Glomerular endothelial cell (primary cell): Measurements from ENCODE around the gene PHACTR3. TPM values are rescaled to one million over a fixed set of nuclear protein-coding genes. Genes with fewer than 3 reads are reported as not detected.

ENCODE experiments used
- DNase-seq: peaks from one replicate; pipeline ENCODE4 v3.0.0-alpha.2; 2011; ENCODE audit warnings: low read depth, low spot score; ENCODE audit errors: extremely low read depth
- total RNA-seq: library from RNA; depleted of rRNA; stranded (reverse); fragments of >200 nt; gene quantifications from 2 replicates; pipeline ENCODE4 v1.2.3, GENCODE V29; 2015

The PHACTR3 gene
- total RNA-seq, 1 donor from 2014 or later, result not detected

DNA sequence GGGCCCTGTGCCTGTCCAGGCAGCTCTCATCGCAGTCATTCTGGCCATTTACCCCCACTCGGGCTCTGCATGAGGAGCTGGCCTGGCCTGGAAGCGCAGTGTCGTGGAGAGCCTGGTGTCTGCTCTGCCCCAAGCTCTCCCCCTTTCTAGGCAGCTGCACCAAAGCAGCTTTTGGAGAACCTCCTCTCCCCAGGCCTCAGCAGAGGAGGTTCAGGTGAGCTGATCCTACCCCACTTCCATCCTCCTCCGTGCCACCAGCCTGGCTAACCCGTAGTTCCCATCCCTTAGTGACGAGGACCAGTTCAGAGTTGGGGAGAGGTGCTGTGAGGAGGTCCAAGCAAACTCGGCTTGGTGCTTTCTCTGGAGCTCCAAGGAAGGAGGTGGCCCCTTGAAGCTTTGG, 30.5 kb upstream of the PHACTR3 start:
- no peak for DNase-seq

DNA sequence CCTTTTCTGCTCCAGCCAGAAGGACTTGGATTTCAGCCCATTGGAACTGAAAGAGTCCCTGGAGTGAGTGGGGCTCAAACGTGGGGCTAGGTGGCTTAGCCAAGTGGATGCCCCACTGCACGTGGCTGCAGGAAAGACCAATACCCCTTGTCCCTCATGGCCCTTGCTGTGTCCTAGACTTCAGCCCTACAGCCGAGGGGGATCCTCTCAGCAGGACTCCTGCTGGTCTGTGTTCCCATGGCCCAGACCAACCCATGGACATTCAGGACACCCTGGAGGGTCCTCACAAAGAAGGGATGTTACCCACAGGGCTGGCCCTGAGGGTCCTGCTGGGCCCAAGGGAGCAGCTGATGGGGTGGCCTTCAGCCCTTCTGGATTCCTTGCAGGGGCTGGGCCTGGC, 30.0 kb upstream of the PHACTR3 start:
- DNase-seq, result no peak

DNA sequence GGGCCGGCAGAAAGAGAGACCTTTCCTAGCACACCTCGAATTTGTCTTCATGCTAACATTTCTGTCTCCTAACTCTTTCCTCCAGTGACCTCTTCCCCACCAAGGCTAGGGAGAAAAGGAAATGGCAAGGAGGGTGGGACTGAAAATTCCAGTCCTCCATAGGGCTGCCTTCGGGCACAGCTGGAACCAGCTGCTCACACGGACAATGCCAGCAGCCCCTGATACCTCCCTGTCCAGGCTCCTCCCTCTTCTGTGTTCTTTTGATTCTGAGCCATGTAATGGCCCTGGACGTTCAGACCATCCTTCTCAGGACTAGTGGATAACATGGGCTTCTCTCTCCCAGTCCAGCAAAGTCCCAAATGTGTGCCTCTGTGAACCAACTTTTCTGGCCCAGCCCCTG, 29.1 kb upstream of the PHACTR3 start:
- no peak for DNase-seq

DNA sequence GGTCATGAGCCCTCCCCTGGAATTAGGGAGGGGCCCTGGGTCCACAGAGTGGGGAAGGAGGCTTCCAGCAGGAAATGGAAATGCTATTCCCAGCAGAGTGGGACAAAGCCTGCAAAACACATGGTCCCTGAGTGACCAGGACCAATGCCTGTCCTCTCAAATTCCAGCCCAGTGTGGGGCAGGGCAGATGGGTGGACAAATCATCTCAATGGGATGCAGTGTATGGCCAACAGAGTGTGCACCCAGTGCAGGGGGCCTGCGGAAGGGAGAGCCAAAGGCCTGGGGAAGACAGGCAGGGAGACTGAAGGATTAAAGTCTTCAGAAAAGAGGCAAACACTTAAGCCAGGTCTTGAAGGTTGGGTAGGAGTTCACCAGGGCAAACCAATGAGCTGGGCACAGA, 28.7 kb upstream of the PHACTR3 start:
- no peak for DNase-seq

DNA sequence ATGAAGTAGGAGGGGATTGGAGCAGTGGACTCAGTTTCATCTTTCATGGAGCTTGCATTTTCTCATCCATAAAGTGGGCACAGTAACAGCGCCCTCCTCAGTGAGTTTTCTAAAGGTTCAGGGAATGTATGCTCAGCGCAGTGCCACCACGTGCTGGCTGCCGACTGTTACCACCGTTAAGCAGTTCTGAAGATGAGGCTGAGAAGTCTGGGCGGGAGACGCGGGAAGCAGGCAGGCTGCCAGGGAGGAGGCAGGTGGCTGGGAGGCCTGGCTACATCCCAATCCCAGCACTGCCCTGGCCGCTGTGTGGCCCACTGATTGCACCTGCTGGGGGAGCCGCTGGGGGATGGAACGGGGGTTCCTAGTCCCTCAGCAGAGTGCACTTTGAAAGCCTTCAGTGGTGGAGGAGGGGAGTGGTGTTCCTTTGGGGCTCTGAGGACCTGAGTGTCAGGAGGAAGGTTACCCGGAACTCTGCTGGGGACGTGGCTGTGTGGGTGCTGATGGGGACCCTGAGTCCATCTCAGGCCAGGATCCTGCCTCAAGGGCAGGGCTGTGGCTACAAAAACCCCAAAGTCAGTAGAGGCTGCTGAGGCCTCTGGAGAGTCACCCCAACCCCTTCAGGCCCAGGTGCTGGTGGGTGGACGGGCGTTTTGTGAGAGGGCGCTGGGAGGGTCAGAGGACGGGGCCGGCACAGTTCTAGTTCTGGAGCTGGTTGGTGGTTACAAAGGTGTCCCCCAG, 28.0 kb upstream of the PHACTR3 start:
- no peak for DNase-seq

DNA sequence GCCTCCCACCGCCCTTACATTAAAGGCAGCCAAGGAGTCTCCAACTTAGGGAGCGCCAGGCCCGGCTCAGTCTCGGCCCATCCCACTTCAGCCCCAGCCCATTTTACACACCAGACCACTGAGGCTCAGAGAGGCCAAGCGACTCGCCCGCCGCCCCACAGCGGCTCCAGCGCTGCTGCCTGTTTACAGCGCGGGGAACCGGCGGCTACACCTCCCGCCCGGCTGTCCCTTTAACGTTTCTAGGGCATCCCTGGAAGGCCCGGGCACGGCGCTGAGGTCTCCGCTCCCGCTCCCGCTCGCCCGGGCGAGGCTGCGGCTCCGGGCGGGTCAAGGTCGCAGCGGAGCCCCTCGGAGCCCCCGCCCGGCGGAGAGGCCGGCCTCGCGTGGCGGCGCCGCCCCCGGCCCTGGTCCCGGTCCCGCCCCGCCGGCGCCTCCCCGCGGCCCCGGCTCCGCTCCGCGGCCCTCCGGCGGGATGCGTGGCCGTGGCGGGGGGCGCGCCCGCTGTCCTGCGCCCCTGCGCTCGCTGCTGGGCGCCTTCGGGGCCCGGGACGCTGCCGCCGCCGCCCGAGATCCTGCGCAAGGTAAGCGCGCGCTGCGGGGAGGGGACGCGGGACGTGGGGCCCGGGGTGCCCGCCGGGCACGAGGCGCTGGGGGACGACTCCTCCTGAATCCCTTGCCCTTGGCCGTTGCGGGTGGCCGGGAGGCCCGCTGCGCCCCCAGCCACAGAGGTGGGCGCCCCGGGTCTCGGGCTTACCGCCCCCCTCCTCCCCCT, 27.1 kb upstream of the PHACTR3 start:
- no peak for DNase-seq

DNA sequence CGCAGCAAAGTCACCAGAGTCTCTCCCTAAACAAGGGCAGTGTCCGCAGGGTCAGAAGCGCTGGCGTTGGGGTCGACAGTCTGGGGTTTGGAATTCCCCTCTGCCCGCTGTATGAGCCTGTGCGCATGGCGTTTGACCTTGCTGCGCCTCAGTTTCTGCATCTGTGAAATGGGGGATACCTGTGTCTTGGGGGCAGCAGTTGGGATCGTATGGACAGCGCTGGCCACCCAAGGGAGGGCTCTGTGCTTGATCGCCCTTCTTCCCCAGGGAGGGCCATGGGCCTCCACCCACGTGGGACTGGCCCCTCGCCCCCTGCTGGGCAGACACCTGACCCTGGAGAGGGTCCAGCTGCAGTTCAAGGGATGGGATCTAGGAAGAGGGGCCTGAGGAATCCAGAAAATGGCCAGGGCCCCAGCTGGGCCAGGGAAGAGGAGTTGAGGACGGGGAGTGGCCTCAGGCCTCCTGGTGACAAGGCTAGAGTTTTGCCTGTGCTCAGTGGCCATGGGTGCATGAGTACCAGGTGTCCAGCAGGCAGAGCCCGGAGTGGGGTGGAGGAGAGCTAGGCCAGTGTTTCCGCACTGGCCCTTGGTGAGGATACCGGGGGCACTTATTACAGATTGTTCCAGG, 26.4 kb upstream of the PHACTR3 start:
- no peak for DNase-seq

DNA sequence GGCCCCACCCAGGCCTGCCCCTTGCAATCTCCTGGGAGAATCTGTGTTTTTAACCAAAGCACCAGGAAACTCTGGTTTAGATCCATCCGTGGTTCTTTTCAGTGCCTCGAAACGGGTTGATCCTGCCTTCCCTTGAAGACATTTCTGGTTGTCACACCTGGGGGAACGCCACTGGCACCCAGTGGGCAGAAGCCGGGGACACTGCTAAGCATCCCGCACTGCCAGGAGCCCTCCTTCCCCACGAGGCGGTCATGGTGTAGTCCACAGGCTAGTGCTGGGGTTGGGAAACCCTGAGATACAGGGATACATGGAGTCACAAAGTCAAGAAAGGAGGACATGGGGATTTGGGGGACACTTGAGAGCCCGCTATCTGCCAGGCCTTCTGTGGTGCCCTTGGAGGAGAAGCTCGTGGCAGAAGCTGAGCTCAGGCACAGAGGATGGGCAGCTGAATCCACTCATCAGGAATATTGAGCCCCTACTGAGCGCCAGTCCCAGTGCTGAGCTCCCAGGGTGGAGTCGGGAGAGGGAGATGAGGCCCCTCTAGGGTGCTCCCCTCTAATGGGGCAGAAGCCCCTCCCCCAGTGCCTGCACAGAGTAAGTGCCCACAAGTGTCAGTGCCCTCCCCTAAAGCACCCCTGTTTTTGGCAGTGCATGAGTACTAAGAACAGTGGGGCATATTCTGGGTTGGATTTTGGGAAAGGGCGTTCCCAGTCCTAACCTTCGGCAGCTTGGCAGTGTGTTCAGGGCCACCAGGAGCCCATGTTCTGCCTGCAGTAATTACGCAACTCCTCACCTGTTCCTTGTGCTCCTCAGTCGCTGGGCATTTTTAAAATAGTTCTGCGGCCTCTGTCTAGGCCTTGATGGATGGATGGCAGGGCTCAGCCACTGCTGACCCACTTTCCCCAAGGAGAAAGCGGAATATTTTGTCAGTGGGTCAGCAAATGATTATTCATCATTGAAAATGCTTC, 25.6 kb upstream of the PHACTR3 start:
- no peak for DNase-seq

DNA sequence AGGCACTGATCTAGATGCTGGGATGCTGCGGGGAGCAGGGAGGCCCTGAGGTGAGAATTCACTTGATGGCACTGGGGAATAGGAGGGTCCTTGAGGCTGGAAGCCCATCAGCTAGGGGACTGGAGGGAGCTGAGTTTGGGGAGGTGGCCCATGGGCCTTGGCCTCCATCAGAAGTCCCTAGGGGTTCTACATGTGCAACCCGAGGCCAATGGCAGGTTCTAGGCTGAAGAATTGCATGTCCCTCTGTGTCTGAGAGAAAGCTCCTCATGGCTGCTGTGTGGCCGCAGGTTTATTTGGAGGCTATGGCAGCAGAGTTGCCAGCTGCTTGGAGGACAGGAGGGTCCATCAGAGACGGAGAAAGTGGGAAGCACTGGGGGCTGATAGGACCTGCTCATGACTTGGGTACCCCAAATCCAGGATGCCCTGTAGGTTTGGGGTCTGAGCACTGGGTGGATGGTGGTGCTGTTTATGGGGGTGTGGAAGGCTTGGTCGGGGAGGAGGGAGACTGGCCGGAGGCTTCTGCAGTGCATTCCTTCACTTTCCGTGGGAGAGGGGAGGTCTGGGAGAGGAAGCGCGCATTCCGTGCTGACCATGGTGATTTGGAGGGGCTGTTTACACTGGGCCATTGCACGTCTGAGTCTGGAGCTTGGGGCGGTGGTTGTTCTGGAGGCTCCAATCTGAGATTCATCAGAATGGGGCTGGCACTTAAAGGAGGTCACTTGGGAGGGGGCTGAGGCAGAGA, 24.8 kb upstream of the PHACTR3 start:
- DNase-seq, result no peak

DNA sequence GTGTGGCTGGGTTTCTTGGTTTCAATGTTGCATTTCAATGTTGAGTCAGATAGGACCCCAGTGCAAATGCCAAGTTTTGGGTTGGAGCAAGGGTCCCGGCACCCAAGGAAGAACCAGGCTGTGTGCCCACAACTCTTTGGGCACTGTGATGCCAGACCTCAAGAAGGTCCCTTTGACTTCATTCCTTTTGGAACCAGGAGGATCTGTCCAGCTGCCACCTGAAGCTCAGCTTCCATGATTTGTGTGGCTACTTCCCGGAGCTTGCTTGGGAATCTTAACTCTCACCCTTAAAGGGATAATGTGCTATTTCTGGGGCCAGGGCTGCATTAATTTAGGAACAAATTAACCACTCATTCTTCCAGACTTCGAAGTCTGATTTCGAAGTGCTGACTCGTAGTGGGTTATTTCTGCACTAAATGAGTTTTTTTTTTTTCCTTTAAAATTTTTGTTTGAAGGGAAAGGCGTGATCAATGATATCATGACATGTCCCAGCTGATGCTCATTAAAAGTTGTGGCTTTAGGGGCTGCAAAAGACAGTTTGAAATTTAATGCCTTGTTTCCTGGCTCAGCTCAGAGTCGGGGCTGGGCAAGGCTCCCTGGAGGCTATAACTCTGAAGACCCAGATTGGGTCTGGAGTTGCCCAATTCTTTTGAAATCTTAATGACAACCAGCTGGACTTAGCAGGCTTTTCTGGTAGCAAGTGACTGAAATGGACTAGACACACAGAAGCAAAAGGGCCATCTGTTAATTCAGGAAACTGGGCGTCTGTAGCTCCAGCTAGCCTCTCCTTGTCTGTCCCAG, 24.0 kb upstream of the PHACTR3 start:
- DNase-seq, result no peak

DNA sequence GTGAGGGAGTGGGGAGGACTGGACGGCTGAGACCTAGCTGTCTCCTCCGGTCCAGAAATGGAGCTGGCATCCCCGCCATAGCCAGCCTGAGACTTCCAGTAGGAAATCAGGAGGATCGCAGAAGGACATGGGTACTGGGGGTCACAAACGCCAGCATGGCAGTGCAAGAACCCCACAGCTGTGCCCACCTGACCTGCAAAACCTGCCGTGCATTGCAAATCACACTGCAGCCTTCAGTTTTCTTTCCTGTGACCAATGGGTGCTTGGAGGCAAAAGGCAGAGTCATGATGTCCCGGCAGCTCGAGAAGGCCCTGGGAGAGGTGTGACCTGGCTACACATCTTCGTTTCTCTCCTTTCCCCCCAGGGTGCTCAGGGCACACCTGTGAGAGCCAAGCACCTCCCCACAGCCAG, 23.3 kb upstream of the PHACTR3 start:
- no peak for DNase-seq

DNA sequence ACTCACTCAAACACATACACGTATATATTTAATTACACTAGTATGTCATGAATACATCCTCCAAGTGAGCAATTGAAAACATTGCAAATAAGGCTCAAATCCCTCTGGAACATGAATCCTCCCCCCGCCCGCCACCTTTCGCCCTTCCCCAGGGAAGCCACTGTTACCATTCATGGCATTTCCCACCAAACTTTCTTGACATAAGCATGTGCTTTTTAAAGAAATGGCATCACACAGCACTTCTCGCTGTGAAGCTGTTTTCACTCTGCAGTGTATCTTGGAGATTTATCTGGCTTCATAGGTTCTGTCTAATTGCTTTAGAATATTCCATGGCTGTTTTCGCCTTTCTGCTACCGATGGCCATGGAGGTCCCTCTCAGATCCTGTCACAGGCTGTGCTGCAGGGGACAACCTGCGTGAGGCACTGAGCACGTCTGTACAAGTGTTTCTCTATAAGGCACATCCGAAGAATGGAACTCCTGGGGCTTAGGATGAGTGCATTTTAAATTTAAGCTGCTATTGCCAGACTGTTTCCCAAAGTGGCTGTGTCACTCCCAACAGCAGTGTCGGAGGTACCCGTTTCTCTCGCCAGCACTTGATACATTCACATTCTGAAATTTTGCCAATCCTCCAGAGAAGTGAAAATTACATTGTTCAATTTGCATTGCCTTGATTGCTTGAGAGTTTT, 22.2 kb upstream of the PHACTR3 start:
- DNase-seq, result no peak

DNA sequence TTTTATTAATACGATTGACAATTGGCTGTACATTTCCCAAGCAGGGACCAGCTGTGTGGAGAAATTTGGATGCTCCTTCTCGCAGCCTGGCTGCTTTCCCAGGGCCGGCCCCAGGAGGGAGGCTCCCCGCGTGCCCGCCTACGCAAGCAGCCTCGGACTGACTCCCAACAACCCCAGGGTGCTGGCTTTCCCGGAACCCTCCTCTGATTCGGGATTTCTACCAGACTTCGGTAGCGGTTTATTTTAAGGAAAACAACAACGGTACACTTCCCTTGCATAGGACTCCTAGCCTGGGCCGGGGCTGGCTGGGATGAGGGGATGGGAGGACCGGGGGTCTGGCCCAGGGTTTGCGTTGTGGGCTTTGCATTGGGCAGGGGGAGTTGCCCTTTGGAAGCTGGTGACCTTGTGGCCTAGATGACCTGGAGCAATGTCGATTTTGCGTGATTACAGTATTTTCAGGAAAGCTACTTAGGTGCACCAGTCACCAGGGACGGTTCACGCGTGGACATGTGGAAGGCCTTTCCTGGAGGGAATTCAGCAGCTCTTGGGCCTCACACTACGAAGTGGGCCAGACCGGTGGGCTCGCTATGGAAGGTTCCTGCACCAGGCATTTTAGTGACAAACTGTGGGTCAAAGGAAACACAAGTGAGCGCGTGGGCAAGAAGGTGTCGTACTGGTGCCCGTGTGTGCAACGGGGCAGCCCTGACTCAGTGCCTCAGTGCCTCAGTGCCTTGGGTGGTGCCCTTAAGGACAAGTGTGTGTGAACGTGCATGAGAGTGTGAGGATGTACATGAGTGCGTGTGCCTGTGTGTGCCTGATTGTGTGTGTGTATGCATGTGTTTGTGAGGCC, 20.7 kb upstream of the PHACTR3 start:
- no peak for DNase-seq

DNA sequence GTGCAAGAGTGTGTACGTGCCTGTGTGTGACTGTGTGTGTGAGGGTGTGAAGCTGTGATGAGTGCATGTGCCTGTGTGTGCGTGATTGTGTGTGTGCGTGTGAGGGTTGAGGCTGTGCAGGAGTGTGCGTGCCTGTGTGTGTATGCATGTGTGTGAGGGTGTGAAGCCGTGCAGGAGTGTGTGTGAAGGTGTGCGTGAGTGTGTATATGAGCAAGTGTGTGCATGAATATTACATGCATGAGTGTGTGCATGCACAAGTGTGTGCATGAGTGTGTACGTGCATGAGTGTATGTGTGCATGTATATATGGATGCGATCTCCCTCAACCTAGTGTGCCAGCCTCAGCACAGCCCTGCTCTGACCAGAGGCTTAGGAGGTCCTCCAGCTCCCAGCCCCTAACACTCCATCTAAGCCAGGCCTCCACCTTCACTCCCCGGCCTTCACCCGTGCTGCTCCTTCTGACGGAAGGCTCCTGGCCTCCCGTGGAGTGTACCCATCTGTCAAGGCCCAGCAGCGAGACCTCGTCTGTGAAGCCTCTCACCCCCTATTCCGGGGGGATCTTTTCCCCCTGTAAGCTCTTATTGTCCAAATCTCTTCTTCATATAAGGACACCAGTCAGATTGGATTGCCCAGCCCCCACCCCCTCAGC, 19.9 kb upstream of the PHACTR3 start:
- no peak for DNase-seq

DNA sequence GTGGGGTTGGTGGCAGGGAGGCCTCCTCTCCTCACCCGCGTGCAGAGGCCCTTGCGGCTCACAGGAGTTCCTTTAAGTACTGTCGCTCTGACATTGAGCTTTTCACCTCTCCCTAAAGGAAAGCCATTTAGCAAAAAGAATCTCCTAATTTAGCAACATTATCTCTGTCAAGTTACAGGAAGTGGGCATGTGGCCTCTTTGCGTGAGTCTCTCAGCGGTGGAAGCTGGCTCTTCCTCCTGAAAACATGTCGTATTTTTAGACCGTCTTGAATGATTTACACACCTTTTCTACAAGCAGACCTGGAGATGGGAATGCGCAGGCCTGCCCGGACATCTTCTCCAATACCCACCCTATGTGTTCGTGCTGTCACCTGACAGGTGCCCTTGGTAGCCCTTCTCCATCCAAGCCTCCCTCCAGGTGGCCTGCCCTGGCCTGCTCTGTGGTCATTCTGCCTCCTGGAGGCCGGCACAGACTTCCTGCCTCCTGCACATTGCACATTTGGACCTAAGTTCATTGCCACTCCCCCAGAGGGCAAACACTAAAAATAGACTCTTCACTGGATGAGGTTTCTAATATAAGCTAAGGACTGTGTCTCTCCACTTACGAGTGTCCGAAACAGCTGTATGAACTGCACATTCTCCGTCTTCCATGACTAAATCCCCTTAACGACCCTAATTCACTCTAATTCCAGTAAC, 18.5 kb upstream of the PHACTR3 start:
- DNase-seq, result no peak

DNA sequence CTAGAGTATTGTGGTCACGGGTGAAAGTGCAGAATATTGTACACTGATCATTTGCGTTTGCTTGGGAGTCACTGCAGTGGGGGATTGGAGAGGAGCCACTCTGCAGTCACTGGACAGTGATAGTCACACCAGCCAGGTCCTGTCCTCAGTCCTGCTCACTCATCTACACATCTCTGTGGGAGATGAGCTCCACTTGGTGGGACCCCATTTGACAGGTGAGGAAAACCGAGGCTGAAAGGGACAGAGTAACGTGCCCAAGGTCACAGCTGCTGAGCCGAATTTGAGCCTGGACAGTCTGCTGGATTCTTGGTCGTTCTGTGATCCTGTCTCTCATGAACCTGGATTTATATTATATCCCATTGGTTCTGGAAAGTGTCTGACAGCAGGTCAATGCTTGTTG, 17.7 kb upstream of the PHACTR3 start:
- DNase-seq, result no peak

DNA sequence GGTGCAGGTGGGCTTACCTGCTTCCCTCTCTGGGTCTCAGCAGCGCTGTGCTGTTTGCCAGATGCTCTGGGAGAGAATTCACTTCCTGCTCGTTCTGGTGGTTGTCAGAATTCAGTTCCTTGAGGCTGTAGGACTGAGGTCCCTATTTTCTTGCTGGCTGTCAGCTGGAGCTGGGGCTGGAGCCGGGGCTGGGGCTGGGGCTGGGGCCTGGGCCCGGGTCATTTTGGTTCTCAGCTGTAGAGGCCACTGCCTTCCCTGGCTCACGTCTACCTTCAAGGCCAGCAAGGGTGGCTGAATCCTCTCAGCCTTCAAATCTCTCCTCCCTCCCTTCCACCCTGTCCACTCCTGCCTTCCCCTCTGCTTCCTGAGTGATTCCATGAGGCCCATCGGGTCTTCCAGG, 16.8 kb upstream of the PHACTR3 start:
- no peak for DNase-seq
